ENCODE data around the gene TAMALIN.
A peak's percentile ranks its signal among the peaks of the same experiment; 100 is the strongest.

Gene TAMALIN

GRCh38 chr12:52037248-52037861 is 30.6 kb downstream of the TAMALIN start:
- DNase-seq, result no peak

GRCh38 chr12:52038447-52038846 is 31.7 kb downstream of the TAMALIN start:
- DNase-seq, result no peak

GRCh38 chr12:52041035-52041434 is 34.3 kb downstream of the TAMALIN start:
- no peak for DNase-seq

GRCh38 chr12:52041695-52042123 is 35.0 kb downstream of the TAMALIN start:
- no peak for DNase-seq

- no peak for DNase-seq
Observed at GRCh38 chr12:52042706-52043385, 36.1 kb downstream of the TAMALIN start.

GRCh38 chr12:52043386-52044212 is 36.9 kb downstream of the TAMALIN start:
- DNase-seq, result no peak

GRCh38 chr12:52044292-52044983 is 37.7 kb downstream of the TAMALIN start:
- no peak for DNase-seq

GRCh38 chr12:52045794-52046199 is 39.1 kb downstream of the TAMALIN start:
- DNase-seq, result no peak

GRCh38 chr12:52046859-52047258 is 40.1 kb downstream of the TAMALIN start:
- no peak for DNase-seq

GRCh38 chr12:52049286-52049685 is 42.5 kb downstream of the TAMALIN start:
- no peak for DNase-seq

GRCh38 chr12:52049688-52050087 is 42.9 kb downstream of the TAMALIN start:
- DNase-seq, result no peak

GRCh38 chr12:52050116-52050757 is 43.5 kb downstream of the TAMALIN start:
- no peak for DNase-seq

- DNase-seq, result peak; percentile 92
Observed at GRCh38 chr12:52050758-52051541, 44.2 kb downstream of the TAMALIN start, which contains the start of gene NR4A1. Gene NR4A1, plus strand, starts transcription at chr12:52051442. Its CDS starts 2,887 bp downstream, at chr12:52054329.

- no peak for DNase-seq
Observed at GRCh38 chr12:52052468-52053186, 45.9 kb downstream of the TAMALIN start.

- no peak for DNase-seq
Observed at GRCh38 chr12:52053536-52054209, 46.9 kb downstream of the TAMALIN start.

- no peak for DNase-seq
Observed at GRCh38 chr12:52054231-52054832, 47.6 kb downstream of the TAMALIN start.

GRCh38 chr12:52054833-52055730 is 48.3 kb downstream of the TAMALIN start:
- DNase-seq, result no peak

All from NCI-H1436 (cell line).